ENCODE data around the gene ARMC2.
"Not testable (repeated sequence)": the region's sequence is repeated elsewhere in the genome, so short reads cannot be mapped to it uniquely, and the experiment has no call there.

ARMC2 gene

GRCh38 chr6:108848116-108848868 lies at the start of gene ARMC2:
ARMC2 (plus strand) TSS chr6:108848422; CDS start chr6:108854268, 5,846 bp downstream.
- DNase-seq (ENCODE audit: low read depth in 2 of 2): peak; percentile 88

GRCh38 chr6:108798670-108799353 lies 49.4 kb upstream of the ARMC2 start:
- DNase-seq (ENCODE audit: low read depth in 2 of 2): peak; percentile 12 to 32

- DNase-seq (ENCODE audit: low read depth in 2 of 2): no peak
Observed at GRCh38 chr6:108799354-108799717, 48.9 kb upstream of the ARMC2 start.

- no peak for DNase-seq (ENCODE audit: low read depth in 2 of 2)
Observed at GRCh38 chr6:108799791-108800190, 48.4 kb upstream of the ARMC2 start.

- DNase-seq (ENCODE audit: low read depth in 2 of 2): no peak
Observed at GRCh38 chr6:108800427-108800864, 47.8 kb upstream of the ARMC2 start.

- no peak for DNase-seq (ENCODE audit: low read depth in 2 of 2)
Observed at GRCh38 chr6:108801366-108801765, 46.9 kb upstream of the ARMC2 start.

- DNase-seq (ENCODE audit: low read depth in 2 of 2): no peak
Observed at GRCh38 chr6:108803982-108804490, 44.2 kb upstream of the ARMC2 start.

- no peak for DNase-seq (ENCODE audit: low read depth in 2 of 2)
Observed at GRCh38 chr6:108804956-108805355, 43.3 kb upstream of the ARMC2 start.

GRCh38 chr6:108805611-108806167 lies 42.5 kb upstream of the ARMC2 start:
- DNase-seq (ENCODE audit: low read depth in 2 of 2): no peak

- no peak for DNase-seq (ENCODE audit: low read depth in 2 of 2)
Observed at GRCh38 chr6:108806171-108806570, 42.1 kb upstream of the ARMC2 start.

GRCh38 chr6:108806665-108807064 lies 41.6 kb upstream of the ARMC2 start:
- no peak for DNase-seq (ENCODE audit: low read depth in 2 of 2)

- DNase-seq (ENCODE audit: low read depth in 2 of 2): no peak
Observed at GRCh38 chr6:108807928-108808327, 40.3 kb upstream of the ARMC2 start.

GRCh38 chr6:108809211-108809610 lies 39.0 kb upstream of the ARMC2 start:
- no peak for DNase-seq (ENCODE audit: low read depth in 2 of 2)

- DNase-seq (ENCODE audit: low read depth in 2 of 2): no peak
Observed at GRCh38 chr6:108810057-108810643, 38.1 kb upstream of the ARMC2 start.

- DNase-seq (ENCODE audit: low read depth in 2 of 2): no peak
Observed at GRCh38 chr6:108811490-108811889, 36.7 kb upstream of the ARMC2 start.

GRCh38 chr6:108813218-108813617 lies 35.0 kb upstream of the ARMC2 start:
- not testable (repeated sequence) for DNase-seq (ENCODE audit: low read depth in 2 of 2)

GRCh38 chr6:108817276-108817675 lies 30.9 kb upstream of the ARMC2 start:
- DNase-seq (ENCODE audit: low read depth in 2 of 2): not testable (repeated sequence)

- DNase-seq (ENCODE audit: low read depth in 2 of 2): no peak
Observed at GRCh38 chr6:108820006-108820405, 28.2 kb upstream of the ARMC2 start.

GRCh38 chr6:108822401-108822800 lies 25.8 kb upstream of the ARMC2 start:
- no peak for DNase-seq (ENCODE audit: low read depth in 2 of 2)

GRCh38 chr6:108825326-108825725 lies 22.9 kb upstream of the ARMC2 start:
- DNase-seq (ENCODE audit: low read depth in 2 of 2): no peak

GRCh38 chr6:108831104-108831503 lies 17.1 kb upstream of the ARMC2 start:
- DNase-seq (ENCODE audit: low read depth in 2 of 2): no peak

- no peak for DNase-seq (ENCODE audit: low read depth in 2 of 2)
Observed at GRCh38 chr6:108832738-108833137, 15.5 kb upstream of the ARMC2 start.

Measured in stimulated activated CD8-positive, alpha-beta memory T cell treated with anti-CD3 and anti-CD28 coated beads, Interleukin-2, amount 100 ng/mL, for 48 hours (primary cell).